H9 (cell line): Measurements from ENCODE around the gene HYAL2. TPM values are rescaled to one million over a fixed set of nuclear protein-coding genes. Genes with fewer than 3 reads are reported as not detected.

Experiments
- DNase-seq: peaks from one replicate; pipeline ENCODE4 v3.0.0-alpha.2; 2017
- H2AFZ ChIP-seq: one replicate; pipeline ENCODE4 v1.6.1; 2013; ENCODE audit warnings: mild to moderate bottlenecking, low read length, control low read depth, moderate library complexity
- H2AK5ac ChIP-seq: 2 replicates; pipeline ENCODE4 v1.6.1; 2013; ENCODE audit warnings: low read length, control low read depth, mixed read lengths; ENCODE audit not compliant: insufficient read length
- H2BK120ac ChIP-seq: one replicate; pipeline ENCODE4 v1.6.1; 2013; ENCODE audit warnings: low read depth, mild to moderate bottlenecking, low read length, control low read depth, inconsistent platforms; ENCODE audit not compliant: poor library complexity, severe bottlenecking
- H2BK12ac ChIP-seq: 2 replicates; pipeline ENCODE4 v1.6.1; 2013; ENCODE audit warnings: low read length, control low read depth, mixed read lengths, low read depth; ENCODE audit not compliant: insufficient read length
- H2BK15ac ChIP-seq: 2 replicates; pipeline ENCODE4 v1.6.1; 2013; ENCODE audit warnings: low read depth, low read length, control low read depth
- H2BK20ac ChIP-seq: one replicate; pipeline ENCODE4 v1.6.1; 2013; ENCODE audit warnings: low read depth, mild to moderate bottlenecking, low read length, control low read depth, inconsistent platforms; ENCODE audit not compliant: poor library complexity, severe bottlenecking
- H2BK5ac ChIP-seq: 2 replicates; pipeline ENCODE4 v1.6.1; 2013; ENCODE audit warnings: low read length, control low read depth, mixed read lengths; ENCODE audit not compliant: insufficient read length
- H3K14ac ChIP-seq: 2 replicates; pipeline ENCODE4 v1.6.1; 2013; ENCODE audit warnings: low read length, control low read depth; ENCODE audit not compliant: insufficient read depth
- H3K18ac ChIP-seq: 2 replicates; pipeline ENCODE4 v1.6.1; 2013; ENCODE audit warnings: low read depth, mild to moderate bottlenecking, mixed read lengths, low read length, control low read depth; ENCODE audit not compliant: insufficient read length
- H3K23ac ChIP-seq: 2 replicates; pipeline ENCODE4 v1.6.1; 2013; ENCODE audit warnings: low read length, control low read depth, mixed read lengths, low read depth; ENCODE audit not compliant: insufficient read length
- H3K23me2 ChIP-seq: 2 replicates; pipeline ENCODE4 v1.6.1; 2013; ENCODE audit warnings: low read depth, mild to moderate bottlenecking, mixed read lengths, low read length, control low read depth; ENCODE audit not compliant: insufficient read length, poor library complexity, severe bottlenecking
- H3K27ac ChIP-seq: 2 replicates; pipeline ENCODE4 v1.5.1; 2013; ENCODE audit warnings: low read length, control low read depth, mixed read lengths, low read depth; ENCODE audit not compliant: insufficient read length
- H3K27me3 ChIP-seq: 2 replicates; pipeline ENCODE4 v1.6.1; 2013; ENCODE audit warnings: low read length, control low read depth, inconsistent platforms; ENCODE audit not compliant: insufficient read depth
- H3K4ac ChIP-seq: 2 replicates; pipeline ENCODE4 v1.6.1; 2013; ENCODE audit warnings: low read depth, mild to moderate bottlenecking, control low read depth, inconsistent platforms, low read length, moderate library complexity
- H3K4me1 ChIP-seq: 2 replicates; pipeline ENCODE4 v1.6.1; 2013; ENCODE audit warnings: low read length, control low read depth, inconsistent platforms; ENCODE audit not compliant: insufficient read depth
- H3K4me2 ChIP-seq: 2 replicates; pipeline ENCODE4 v1.6.1; 2013; ENCODE audit warnings: low read length, control low read depth, mixed read lengths; ENCODE audit not compliant: insufficient read length, insufficient read depth
- H3K56ac ChIP-seq: 2 replicates; pipeline ENCODE4 v1.6.1; 2013; ENCODE audit warnings: low read depth, mild to moderate bottlenecking, mixed read lengths, low read length, control low read depth; ENCODE audit not compliant: insufficient read length
- H3K79me1 ChIP-seq: 2 replicates; pipeline ENCODE4 v1.6.1; 2013; ENCODE audit warnings: low read depth, mild to moderate bottlenecking, moderate library complexity, low read length, control low read depth, inconsistent platforms; ENCODE audit not compliant: insufficient read depth, poor library complexity, severe bottlenecking
- H3K79me2 ChIP-seq: 2 replicates; pipeline ENCODE4 v1.6.1; 2013; ENCODE audit warnings: low read length, control low read depth, inconsistent platforms; ENCODE audit not compliant: insufficient read depth
- H3K9ac ChIP-seq: 2 replicates; pipeline ENCODE4 v1.6.1; 2013; ENCODE audit warnings: low read length, control low read depth, mixed read lengths; ENCODE audit not compliant: insufficient read length; ENCODE audit errors: extremely low read depth
- H3K9me3 ChIP-seq: one replicate; pipeline ENCODE4 v1.6.1; 2013; ENCODE audit warnings: low read depth, low read length, inconsistent platforms; ENCODE audit not compliant: control insufficient read depth
- H3T11ph ChIP-seq: one replicate; pipeline ENCODE4 v1.6.1; 2013; ENCODE audit warnings: mild to moderate bottlenecking, low read length, control low read depth, inconsistent platforms
- H4K20me1 ChIP-seq: one replicate; pipeline ENCODE4 v1.6.1; 2013; ENCODE audit not compliant: control insufficient read depth, insufficient read length, insufficient read depth
- H4K5ac ChIP-seq: 2 replicates; pipeline ENCODE4 v1.6.1; 2013; ENCODE audit warnings: low read depth, mild to moderate bottlenecking, mixed read lengths, low read length, control low read depth; ENCODE audit not compliant: insufficient read length
- H4K8ac ChIP-seq: replicated peaks from 2 replicates; pipeline ENCODE4 v1.6.1; 2013; ENCODE audit warnings: low read length, control low read depth, mixed read lengths, low read depth; ENCODE audit not compliant: insufficient read length
- H4K91ac ChIP-seq: 2 replicates; pipeline ENCODE4 v1.6.1; 2013; ENCODE audit warnings: low read depth, mild to moderate bottlenecking, moderate library complexity, mixed read lengths, low read length, control low read depth; ENCODE audit not compliant: insufficient read length
- H3K27ac Mint-ChIP-seq, 3 experiments: 2 replicates in 2 of 3; 3 replicates in 1 of 3; pipeline ENCODE4 v1.8.0; 2020 to 2021; ENCODE audit warnings: mixed read lengths in 3 of 3, mild to moderate bottlenecking in 1 of 3, moderate library complexity in 1 of 3
- H3K27me3 Mint-ChIP-seq: 2 replicates; pipeline ENCODE4 v1.8.0; 2021; ENCODE audit warnings: low read depth, mild to moderate bottlenecking, moderate library complexity, mixed read lengths
- H3K36me3 Mint-ChIP-seq, 3 experiments: 2 replicates in 2 of 3; 3 replicates in 1 of 3; pipeline ENCODE4 v1.8.0; 2020 to 2021; ENCODE audit warnings: low read depth in 3 of 3, mixed read lengths in 3 of 3; ENCODE audit not compliant: insufficient read depth in 1 of 3
- H3K4me1 Mint-ChIP-seq, 2 experiments: 2 replicates each; pipeline ENCODE4 v1.8.0; 2020; ENCODE audit warnings: mixed read lengths in 2 of 2
- H3K4me3 Mint-ChIP-seq, 2 experiments: 2 replicates in 1 of 2; 3 replicates in 1 of 2; pipeline ENCODE4 v1.8.0; 2020 to 2021; ENCODE audit warnings: mild to moderate bottlenecking in 2 of 2, mixed read lengths in 2 of 2, moderate library complexity in 1 of 2
- H3K9me3 Mint-ChIP-seq, 2 experiments: 2 replicates in 1 of 2; 3 replicates in 1 of 2; pipeline ENCODE4 v1.8.0; 2020; ENCODE audit warnings: mild to moderate bottlenecking in 2 of 2, mixed read lengths in 2 of 2, moderate library complexity in 1 of 2
- CTCF ChIP-seq: fragments of 200-600 bp; sonication (generic); conservative IDR thresholded peaks from 3 replicates; pipeline ENCODE4 v1.8.0; 2021; ENCODE audit warnings: antibody characterized with exemption, mild to moderate bottlenecking
- WGBS: extraction: QIAGEN DNeasy Blood & Tissue Kit; methylation state at CpG from one replicate; pipeline ENCODE4 v1.1.7; 2013; ENCODE audit warnings: missing lambda C conversion rate, low lambda C conversion rate, mixed read lengths; ENCODE audit not compliant: insufficient read length; ENCODE audit errors: extremely low coverage; 5-methylcytosine and 5-hydroxymethylcytosine counted together
- total RNA-seq: library from RNA; stranded (reverse); gene quantifications from 2 replicates; pipeline ENCODE4 v1.2.1, GENCODE V29; 2021

Gene HYAL2
- total RNA-seq, 1 experiment from 2014 or later, result 51.9 TPM

GRCh38 chr3:50357481-50357880, 34.9 kb upstream of the HYAL2 start:
- Histone ChIP-seq H2BK20ac (no peak overlapping the region), H3K79me1 (peaks cover 6% of the 10 kb centered on the region), H3K4me2 (peak overlapping the region; percentile 80), H2BK15ac (no peak overlapping the region), H3K18ac (no peak overlapping the region), H2BK12ac (no peak overlapping the region), H3K9me3 (no peaks in the 10 kb centered on the region), H4K20me1 (no peaks in the 10 kb centered on the region), H2BK5ac (no peak overlapping the region), H3K27me3 (no peaks in the 10 kb centered on the region), H2AK5ac (no peak overlapping the region), H3K14ac (no peak overlapping the region), H4K8ac (no peak overlapping the region), H4K5ac (no peak overlapping the region), H3K27ac (no peak overlapping the region), H3K23ac (no peak overlapping the region), H2BK120ac (no peak overlapping the region), H4K91ac (no peak overlapping the region), H2AFZ (no peak overlapping the region), H3K56ac (no peak overlapping the region), H3T11ph (no peak overlapping the region), H3K9ac (peak overlapping the region; percentile 27), H3K4ac (no peak overlapping the region), H3K4me1 (peaks cover 4% of the 10 kb centered on the region; the same call in 1 of the 2 replicates), H3K79me2 (peaks cover 9% of the 10 kb centered on the region; the same call in 1 of the 2 replicates), H3K23me2 (peaks cover 5% of the 10 kb centered on the region)
- Mint-ChIP-seq H3K4me3 (peak overlapping the region; percentile 91 to 95), H3K27ac (no peak overlapping the region), H3K9me3 (no peaks in the 10 kb centered on the region), H3K4me1 (peaks cover 28 to 30% of the 10 kb centered on the region in 2 experiments), H3K36me3 (peaks cover 13 to 28% (median 27%) of the 10 kb centered on the region in 3 experiments), H3K27me3 (no peaks in the 10 kb centered on the region; the same call in 1 of the 2 replicates)
- no peak for DNase-seq
- no peak for TF ChIP-seq CTCF
- WGBS, result no CpG with 5 or more reads among the region's 1 CpG
